Fibroblast of villous mesenchyme (primary cell): ENCODE data around the gene SLC48A1. TPM values are rescaled to one million over a fixed set of nuclear protein-coding genes. Genes with fewer than 3 reads are reported as not detected.

Experiments used
- DNase-seq: peaks from one replicate; pipeline ENCODE4 v3.0.0-alpha.2; 2010; ENCODE audit warnings: low read depth
- H3K4me3 ChIP-seq: 2 replicates; pipeline ENCODE4 v1.5.1; 2011; ENCODE audit warnings: low read depth, mild to moderate bottlenecking, low read length
- total RNA-seq: library from RNA; depleted of rRNA; stranded (reverse); fragments of >200 nt; gene quantifications from 2 replicates; pipeline ENCODE4 v1.2.3, GENCODE V29; 2012
- TF ChIP-seq, protein P1 (sequence below): IDR thresholded peaks from 2 replicates; pipeline ENCODE4 v1.5.1; 2012; ENCODE audit warnings: low read depth, mild to moderate bottlenecking, low read length; ENCODE audit not compliant: insufficient read depth

Gene SLC48A1
- total RNA-seq, 1 donor: 19.4 TPM

DNA sequence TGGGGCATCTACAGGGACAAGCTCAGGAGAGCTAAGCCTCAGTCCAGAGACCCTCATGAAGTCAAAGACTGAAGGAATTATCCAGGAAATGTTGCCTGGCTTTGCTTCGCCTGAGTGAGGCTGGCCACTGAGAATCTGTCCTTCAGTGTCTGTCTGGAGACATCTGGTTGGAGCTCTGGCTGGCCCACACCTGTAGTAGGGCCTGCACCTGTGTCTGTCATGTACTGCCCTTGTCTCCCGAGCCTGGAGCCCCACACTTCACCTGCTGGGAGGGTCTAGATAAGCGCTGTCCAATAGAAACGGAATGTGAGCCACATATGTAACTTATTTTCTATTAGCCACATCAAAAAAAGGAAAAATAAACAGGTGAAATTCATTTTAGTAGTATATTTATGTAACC is 56.5 kb downstream of the SLC48A1 start:
- H3K4me3 ChIP-seq: no peak overlapping the region
- no peak for DNase-seq
- TF ChIP-seq, protein P1, sequence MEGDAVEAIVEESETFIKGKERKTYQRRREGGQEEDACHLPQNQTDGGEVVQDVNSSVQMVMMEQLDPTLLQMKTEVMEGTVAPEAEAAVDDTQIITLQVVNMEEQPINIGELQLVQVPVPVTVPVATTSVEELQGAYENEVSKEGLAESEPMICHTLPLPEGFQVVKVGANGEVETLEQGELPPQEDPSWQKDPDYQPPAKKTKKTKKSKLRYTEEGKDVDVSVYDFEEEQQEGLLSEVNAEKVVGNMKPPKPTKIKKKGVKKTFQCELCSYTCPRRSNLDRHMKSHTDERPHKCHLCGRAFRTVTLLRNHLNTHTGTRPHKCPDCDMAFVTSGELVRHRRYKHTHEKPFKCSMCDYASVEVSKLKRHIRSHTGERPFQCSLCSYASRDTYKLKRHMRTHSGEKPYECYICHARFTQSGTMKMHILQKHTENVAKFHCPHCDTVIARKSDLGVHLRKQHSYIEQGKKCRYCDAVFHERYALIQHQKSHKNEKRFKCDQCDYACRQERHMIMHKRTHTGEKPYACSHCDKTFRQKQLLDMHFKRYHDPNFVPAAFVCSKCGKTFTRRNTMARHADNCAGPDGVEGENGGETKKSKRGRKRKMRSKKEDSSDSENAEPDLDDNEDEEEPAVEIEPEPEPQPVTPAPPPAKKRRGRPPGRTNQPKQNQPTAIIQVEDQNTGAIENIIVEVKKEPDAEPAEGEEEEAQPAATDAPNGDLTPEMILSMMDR: no peak

Other genes with a start within 250 kb of the SLC48A1 start
- 19.0 and 26.3 TPM in 2 replicates for gene RPAP3, start 67.2 kb upstream of the SLC48A1 start, total RNA-seq
- not detected in 2 replicates for gene ENDOU, start 47.7 kb upstream of the SLC48A1 start, total RNA-seq
- gene RAPGEF3, start 14.4 kb upstream of the SLC48A1 start, total RNA-seq: 3.2 and 9.1 TPM in 2 replicates
- 39.9 and 47.9 TPM in 2 replicates for gene HDAC7, start 46.7 kb downstream of the SLC48A1 start, total RNA-seq
- 8.2 and 18.4 TPM in 2 replicates for gene VDR, start 131.8 kb downstream of the SLC48A1 start, total RNA-seq
- 60.2 and 100 TPM in 2 replicates for gene TMEM106C, start 190.4 kb downstream of the SLC48A1 start, total RNA-seq
- gene COL2A1, start 231.2 kb downstream of the SLC48A1 start, total RNA-seq: under 0.01 TPM in 1 of 2 replicates, not detected in the other